H1 (cell line): ENCODE data around the gene INPP5A. TPM values are rescaled to one million over a fixed set of nuclear protein-coding genes. Genes with fewer than 3 reads are reported as not detected.

Source experiments
- EP300 ChIP-seq, 2 experiments: IDR thresholded peaks; 1 replicate in 1 of 2; 2 replicates in 1 of 2; pipeline ENCODE4 v1.6.1; 2011 to 2012; ENCODE audit warnings: low read depth in 2 of 2, low read length in 2 of 2, mild to moderate bottlenecking in 2 of 2, borderline replicate concordance in 1 of 2, inconsistent platforms in 1 of 2, moderate library complexity in 1 of 2
- polyA plus RNA-seq, 7 experiments: library from polyadenylated mRNA; depleted of rRNA in 3 of 7; stranded (reverse) in 5 of 7; unstranded in 2 of 7; fragments of >200 nt in 5 of 7; fragments of 200-250 nt in 2 of 7; gene quantifications; 1 replicate in 5 of 7; 2 replicates in 1 of 7; 4 replicates in 1 of 7; pipeline versions ENCODE4 v1.2.1 to v1.2.3, GENCODE V29; 2011 to 2013; ENCODE audit warnings: missing spikeins in 2 of 7, mixed read lengths in 2 of 7
- total RNA-seq: library from RNA; stranded (reverse); fragmentation: NEBNext Ultra II Directional; extraction: Animal tissue kit (Norgen Biotek cat#: 25700); gene quantifications from 2 replicates; pipeline ENCODE4 v1.2.1, GENCODE V29; 2021
- TF ChIP-seq, protein P1 (sequence below): fragments of 300-600 bp; sonication (generic); IDR thresholded peaks from 2 replicates; pipeline ENCODE4 v1.7.1; 2012; ENCODE audit warnings: low read length, moderate library complexity, mild to moderate bottlenecking, inconsistent platforms; ENCODE audit not compliant: insufficient replicate concordance

INPP5A gene
- total and polyA plus RNA-seq, 2 of the 8 experiments (the other 6 are each of a cell fraction or from before 2014, with no cell fraction given), result 19.7 to 27.5 TPM

DNA sequence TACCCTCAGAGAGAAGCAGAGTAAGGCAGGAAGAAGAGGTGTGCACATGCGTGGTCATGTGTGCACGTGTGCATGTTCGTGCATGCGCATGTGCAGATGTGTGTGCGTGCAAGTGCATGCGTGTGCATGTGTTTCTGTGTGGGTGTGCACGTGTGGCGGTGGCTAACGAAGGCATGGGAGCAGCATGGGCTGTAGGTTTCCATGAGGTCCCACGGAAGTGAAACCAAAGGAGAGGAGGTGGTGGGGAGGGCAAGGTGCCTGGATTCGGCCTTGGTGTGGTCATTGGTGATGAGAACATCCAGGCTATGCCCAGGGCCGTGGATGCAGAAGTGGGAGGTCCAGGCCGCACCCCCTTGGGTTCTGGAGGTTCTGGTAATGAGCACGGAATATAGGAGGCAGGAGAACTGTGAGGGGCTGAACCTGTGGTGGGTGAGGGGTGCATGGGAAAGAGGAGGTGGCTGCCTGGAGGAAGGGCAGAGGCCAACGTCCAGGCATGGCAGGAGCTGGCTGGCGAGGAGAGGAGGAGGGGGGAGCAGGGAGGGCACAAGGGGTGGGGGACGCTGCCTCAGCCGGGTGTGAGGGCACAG lies 2.4 kb upstream of the INPP5A start (continued):
- TF ChIP-seq, protein P1, sequence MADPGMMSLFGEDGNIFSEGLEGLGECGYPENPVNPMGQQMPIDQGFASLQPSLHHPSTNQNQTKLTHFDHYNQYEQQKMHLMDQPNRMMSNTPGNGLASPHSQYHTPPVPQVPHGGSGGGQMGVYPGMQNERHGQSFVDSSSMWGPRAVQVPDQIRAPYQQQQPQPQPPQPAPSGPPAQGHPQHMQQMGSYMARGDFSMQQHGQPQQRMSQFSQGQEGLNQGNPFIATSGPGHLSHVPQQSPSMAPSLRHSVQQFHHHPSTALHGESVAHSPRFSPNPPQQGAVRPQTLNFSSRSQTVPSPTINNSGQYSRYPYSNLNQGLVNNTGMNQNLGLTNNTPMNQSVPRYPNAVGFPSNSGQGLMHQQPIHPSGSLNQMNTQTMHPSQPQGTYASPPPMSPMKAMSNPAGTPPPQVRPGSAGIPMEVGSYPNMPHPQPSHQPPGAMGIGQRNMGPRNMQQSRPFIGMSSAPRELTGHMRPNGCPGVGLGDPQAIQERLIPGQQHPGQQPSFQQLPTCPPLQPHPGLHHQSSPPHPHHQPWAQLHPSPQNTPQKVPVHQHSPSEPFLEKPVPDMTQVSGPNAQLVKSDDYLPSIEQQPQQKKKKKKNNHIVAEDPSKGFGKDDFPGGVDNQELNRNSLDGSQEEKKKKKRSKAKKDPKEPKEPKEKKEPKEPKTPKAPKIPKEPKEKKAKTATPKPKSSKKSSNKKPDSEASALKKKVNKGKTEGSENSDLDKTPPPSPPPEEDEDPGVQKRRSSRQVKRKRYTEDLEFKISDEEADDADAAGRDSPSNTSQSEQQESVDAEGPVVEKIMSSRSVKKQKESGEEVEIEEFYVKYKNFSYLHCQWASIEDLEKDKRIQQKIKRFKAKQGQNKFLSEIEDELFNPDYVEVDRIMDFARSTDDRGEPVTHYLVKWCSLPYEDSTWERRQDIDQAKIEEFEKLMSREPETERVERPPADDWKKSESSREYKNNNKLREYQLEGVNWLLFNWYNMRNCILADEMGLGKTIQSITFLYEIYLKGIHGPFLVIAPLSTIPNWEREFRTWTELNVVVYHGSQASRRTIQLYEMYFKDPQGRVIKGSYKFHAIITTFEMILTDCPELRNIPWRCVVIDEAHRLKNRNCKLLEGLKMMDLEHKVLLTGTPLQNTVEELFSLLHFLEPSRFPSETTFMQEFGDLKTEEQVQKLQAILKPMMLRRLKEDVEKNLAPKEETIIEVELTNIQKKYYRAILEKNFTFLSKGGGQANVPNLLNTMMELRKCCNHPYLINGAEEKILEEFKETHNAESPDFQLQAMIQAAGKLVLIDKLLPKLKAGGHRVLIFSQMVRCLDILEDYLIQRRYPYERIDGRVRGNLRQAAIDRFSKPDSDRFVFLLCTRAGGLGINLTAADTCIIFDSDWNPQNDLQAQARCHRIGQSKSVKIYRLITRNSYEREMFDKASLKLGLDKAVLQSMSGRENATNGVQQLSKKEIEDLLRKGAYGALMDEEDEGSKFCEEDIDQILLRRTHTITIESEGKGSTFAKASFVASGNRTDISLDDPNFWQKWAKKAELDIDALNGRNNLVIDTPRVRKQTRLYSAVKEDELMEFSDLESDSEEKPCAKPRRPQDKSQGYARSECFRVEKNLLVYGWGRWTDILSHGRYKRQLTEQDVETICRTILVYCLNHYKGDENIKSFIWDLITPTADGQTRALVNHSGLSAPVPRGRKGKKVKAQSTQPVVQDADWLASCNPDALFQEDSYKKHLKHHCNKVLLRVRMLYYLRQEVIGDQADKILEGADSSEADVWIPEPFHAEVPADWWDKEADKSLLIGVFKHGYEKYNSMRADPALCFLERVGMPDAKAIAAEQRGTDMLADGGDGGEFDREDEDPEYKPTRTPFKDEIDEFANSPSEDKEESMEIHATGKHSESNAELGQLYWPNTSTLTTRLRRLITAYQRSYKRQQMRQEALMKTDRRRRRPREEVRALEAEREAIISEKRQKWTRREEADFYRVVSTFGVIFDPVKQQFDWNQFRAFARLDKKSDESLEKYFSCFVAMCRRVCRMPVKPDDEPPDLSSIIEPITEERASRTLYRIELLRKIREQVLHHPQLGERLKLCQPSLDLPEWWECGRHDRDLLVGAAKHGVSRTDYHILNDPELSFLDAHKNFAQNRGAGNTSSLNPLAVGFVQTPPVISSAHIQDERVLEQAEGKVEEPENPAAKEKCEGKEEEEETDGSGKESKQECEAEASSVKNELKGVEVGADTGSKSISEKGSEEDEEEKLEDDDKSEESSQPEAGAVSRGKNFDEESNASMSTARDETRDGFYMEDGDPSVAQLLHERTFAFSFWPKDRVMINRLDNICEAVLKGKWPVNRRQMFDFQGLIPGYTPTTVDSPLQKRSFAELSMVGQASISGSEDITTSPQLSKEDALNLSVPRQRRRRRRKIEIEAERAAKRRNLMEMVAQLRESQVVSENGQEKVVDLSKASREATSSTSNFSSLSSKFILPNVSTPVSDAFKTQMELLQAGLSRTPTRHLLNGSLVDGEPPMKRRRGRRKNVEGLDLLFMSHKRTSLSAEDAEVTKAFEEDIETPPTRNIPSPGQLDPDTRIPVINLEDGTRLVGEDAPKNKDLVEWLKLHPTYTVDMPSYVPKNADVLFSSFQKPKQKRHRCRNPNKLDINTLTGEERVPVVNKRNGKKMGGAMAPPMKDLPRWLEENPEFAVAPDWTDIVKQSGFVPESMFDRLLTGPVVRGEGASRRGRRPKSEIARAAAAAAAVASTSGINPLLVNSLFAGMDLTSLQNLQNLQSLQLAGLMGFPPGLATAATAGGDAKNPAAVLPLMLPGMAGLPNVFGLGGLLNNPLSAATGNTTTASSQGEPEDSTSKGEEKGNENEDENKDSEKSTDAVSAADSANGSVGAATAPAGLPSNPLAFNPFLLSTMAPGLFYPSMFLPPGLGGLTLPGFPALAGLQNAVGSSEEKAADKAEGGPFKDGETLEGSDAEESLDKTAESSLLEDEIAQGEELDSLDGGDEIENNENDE, result no peak
- TF ChIP-seq EP300 (IDR thresholded peaks at IDR 0.05; ENCODE audit: borderline replicate concordance in 1 of 2, low read depth in 2 of 2, low read length in 2 of 2), result no peak
